NCI-H226 (cell line): Measurements from ENCODE around the gene TRAF7.
A peak's percentile ranks its signal among the peaks of the same experiment; 100 is the strongest.
"Not testable (repeated sequence)": the region's sequence is repeated elsewhere in the genome, so short reads cannot be mapped to it uniquely, and the experiment has no call there.

Experiments
- DNase-seq: peaks from one replicate; pipeline ENCODE4 v3.0.0-alpha.2; 2015

Gene TRAF7

DNA sequence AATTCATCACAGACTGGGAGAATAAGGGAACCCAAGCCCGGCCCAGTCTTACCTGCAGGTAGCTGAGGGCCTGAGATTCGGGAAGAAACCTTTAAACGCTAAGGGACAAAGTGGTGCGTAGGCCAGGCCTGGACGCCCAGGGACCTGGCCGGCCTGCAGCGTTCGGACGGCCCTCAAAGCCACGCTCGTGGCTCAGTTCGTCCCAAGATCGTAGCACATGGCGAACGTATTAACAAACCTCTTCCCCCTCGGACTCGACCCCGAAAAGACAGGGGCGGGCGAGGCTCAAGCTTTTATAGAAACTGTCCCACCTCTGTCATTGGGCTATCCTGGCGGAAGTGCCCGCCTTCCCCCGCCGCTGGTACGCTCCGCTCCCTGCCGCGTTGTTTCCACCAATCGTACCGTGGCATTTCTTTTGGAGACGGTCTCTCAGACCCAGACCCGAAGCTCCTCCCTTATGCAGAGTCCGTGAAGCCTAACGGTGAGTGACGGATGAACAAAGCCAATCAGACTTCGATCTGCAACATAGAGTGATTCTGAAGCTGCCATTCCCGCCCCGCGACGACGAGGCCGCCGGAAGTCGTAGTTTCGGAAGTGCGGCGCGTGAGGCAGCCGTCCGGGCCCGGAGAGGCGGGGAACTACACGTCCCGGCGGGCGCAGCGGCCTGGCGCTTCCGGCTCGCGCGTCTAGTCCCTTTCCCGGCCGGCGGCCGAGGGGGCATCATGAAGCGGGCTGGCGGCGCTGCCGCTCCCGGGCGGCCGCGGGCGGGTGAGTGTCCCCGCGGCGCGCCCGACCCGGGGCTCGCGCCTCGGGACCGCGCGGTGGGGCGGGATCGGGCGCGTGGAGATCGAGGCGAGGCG lies at the start of gene TRAF7:
Gene TRAF7 (plus strand): TSS at position 692 of the 860 bp plus-strand sequence. CDS start 8,139 bp downstream, outside the sequence.
- DNase-seq = peak; percentile 100

DNA sequence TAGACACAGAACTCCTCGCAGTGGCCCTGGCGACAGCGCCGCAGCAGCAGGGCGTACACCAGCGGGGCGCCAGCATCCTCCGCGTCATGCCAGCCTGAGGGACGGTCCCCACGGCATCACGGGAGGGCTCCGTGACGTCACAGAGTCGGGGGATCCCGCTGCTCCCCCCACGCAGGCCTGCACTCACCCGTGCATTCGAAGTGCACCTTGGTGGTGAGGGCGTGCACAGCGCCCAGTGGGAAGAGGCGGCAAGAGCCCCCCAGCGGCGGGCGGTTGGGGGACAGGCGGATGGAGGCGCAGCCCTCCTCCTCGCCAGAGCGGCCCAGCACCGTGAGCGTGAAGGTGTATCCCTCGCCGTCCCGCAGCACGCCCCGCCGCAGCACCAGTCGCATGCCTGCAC lies 49.4 kb upstream of the TRAF7 start:
- not testable (repeated sequence) for DNase-seq

DNA sequence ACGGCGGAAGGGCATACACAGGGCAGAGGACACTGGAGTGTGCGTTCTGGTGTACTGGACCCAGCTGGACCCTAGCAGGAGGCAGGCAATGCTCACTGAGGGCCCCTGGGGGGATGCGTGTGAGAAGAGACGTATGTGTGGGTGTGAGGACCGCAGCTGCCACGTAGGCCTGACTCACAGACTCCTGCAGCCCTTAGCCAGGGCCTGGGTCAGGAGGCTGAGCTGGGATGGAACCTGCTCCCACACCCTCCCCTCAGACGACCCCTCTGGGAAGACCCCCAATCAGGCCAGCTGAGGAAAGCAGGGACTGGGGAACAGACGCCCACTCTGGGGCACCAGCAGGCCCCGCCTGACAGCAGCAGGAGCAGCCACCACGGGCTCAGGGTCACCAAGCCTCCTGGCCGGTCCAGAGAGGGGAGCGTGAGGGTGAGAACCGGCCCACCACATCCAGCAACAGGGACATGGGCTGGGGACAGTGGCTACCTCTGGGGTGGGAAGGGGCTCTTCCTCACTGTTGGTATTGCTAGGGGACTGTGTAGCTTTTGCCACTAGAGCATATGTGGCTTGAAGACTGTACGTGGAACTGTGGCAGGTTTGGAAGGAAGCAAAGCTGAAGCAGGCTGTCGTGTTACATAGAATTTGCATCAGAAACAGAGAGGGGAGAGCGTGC lies 48.3 kb upstream of the TRAF7 start:
- not testable (repeated sequence) for DNase-seq

DNA sequence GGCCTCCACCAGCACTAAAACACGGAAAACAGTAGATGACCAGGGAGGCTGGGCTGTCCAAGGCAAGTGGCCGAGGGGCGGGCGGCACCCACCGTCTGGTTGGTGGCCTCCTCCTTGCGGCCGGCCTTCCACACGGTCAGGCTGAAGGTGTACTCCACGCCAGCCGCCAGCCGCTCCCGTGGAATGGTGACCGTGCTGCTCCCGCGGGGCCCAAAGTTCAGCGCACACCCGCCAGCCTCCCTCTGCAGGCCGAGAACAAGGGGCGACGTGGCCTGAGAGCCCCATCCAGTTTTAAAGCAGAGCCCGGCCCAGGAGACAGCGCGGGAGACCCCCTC lies 47.8 kb upstream of the TRAF7 start:
- not testable (repeated sequence) for DNase-seq

DNA sequence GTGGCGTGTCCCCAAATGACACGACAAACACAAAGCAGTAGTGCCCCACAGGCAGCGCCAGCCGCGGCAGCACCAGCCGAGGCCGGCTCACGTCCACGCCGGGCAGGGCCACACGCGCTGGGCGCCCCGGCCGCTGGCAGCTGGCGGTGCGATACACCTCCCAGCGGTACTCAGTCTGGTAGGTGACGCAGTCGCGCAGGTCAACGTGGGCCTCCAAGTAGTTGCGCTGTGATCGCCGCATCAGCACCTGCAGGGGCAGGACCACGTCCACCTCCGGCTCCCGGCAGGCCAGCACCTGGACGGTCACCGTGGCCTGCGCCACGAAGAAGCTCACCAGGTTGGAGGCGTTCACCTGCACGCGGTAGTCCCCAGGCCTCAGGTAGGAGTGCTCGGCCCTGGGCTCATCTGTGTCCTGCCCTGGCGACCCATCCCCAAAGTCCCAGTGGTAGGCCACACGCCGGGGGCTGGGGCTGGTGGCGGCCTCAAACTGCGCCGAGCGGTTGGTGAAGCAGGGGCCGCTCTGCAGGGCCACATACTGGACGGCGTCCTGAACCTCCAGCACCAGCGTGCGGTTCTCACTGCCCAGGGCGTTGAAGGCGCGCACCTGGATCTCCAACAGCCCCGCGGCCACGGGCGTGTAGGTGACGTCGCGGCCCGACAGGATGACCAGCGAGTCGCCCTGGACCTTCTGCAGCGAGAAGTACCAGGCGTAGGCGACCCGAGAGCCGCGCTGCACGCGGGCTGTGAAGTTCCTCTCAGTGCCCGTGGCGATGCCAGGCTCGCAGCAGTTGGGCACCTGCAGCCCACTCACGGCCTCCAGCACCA lies 46.9 kb upstream of the TRAF7 start:
- not testable (repeated sequence) for DNase-seq

DNA sequence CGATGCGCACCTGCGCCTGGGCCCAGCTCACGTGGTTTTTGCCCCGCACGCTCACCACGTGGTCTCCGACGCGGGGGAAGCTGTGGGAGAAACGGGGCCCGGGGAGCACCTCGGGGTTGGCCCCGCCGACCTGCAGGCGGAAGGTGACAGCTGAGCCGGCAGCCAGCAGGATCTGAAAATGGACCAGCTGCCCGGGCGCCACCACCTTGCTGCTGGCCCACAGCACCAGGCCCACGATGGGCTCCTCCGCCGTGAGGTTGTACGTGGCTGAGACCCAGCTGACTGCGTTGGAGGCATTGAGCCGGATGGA lies 46.4 kb upstream of the TRAF7 start:
- not testable (repeated sequence) for DNase-seq

DNA sequence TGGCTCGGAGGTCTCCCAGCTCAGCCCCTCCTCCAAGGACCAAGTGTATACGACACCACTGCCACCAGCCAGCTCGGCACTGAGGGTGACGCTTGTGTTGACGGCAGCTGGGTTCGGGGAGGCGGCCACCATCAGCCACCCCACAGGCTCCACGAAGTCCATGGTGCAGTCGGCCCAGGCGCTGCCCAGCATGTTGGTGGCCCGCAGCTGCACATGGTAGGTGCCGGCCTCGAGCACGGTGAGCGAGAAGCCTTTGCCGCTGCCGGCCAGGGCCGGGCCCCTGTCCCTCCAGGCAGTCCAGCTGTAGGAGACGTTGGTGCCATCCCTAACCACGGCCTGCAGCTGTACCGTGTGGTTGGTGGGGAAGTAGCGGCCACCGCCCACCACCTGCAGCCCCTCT lies 45.7 kb upstream of the TRAF7 start:
- DNase-seq = not testable (repeated sequence)

DNA sequence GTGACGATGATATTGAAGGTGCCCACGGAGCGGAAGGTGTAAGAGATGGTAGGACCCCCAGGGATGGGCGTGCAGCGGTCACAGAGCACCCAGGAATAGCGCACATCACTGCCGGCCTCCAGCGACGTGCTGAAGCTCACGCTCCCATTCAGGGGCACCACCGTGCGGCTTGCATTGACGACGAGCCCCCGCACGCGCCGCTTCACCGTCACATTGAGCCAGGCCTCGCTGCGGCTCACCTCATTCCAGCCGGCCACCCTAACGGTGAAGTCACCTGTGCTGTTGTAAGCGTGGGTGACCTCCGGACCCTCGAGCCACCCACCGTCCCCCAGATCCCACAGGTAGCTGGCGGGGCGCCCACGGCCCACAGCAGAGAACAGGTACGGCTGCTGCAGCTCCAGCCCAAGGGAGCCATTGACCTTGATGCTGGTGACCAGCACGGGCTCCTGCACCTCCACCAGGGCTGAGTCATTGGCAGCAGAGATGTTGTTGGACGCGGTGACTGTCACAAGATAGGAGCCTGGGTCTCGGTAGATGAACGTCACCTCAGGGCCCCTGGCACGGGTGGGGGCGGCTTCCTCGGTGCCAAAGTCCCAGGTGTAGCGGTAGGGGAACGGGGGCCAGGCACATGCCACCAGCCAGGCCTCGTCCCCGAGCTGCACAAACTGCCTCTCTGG lies 45.1 kb upstream of the TRAF7 start:
- not testable (repeated sequence) for DNase-seq

DNA sequence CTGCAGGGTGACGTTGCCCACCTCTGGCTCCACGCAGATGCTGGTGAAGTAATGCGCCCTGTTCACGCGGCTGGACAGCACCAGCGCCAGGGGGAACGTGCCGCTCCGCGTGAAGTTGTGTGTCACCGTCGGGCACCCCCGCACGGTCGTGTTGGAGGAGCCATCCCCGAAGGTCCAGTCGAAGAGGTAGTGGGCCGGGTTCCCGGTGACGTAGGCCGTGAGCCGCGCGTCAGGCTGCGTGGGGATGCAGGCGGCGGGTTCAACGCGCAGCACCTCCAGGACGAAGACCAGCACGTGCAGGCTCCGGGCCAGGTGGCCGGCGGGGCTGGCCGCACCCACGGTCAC lies 44.6 kb upstream of the TRAF7 start:
- not testable (repeated sequence) for DNase-seq

DNA sequence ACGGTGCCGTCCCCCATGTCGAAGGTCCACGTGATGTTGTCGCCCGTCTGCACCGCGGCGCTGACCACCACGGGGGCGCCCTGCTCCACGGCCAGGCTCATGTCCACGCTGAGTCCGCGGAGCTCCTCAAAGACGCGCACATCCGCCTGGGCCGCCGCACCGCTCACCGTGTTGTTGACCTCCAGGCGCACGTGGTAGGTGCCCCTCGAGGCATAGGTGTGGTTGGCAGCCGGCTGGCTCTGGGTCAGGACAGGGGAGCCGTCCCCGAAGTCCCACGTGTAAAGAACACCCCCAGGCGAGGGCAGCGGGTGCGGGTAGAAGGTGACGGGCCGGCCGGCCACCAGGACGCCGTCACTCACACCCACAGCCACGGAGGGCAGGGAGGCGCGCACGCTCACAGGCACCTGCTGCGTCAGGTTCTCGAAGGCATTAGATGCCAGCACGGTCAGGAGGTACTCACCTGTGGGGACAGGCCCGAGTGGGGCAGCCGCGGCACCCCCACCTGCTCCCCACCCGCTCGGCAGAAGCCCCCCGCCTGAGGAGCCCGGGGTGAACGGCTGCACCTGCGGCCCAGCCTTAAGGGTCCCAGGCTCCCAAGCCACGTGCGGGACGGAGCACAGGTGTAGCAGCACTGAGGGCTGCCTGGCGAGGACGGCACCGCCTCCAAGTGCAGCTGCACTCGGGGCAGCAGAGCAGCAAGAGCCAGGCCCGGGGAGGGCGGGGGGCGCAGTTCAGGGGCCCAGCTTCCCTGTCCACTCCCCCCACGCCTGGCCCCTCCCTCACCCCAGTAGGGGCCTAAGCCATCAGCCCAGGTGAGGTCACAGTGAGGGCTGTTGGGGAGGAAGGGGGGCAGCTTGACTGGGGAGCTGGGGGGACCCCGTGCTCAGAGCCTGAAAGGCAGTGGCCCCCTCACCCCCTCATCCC lies 43.9 kb upstream of the TRAF7 start:
- DNase-seq = not testable (repeated sequence)

DNA sequence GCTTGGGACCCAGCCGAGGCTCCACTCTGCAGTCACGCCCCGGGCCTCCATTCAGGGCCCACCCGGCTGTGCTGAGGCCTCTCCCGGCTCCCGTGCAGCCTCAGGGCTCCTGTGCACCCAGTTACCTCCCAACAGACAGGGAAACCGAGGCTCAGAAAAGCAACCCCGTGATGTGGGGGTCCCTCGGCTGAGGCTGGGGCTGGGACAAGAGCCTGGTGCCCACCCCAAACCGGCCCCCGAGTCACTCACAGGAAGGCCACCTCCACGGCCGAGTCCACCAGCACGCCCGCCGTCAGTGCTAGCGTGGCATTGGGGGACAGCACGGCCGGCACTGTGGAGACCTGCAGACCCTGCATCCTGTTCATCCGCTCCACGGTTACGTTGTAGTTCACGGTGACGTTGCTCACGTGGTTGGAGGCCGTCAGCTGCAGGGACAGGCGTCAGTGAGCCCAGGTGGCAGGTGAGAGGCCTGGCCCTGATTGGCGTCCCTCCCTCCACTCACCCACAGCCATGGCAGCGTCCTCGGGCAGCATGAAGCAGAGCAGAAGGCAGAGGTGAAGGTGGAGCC lies 43.0 kb upstream of the TRAF7 start:
- DNase-seq = not testable (repeated sequence)

DNA sequence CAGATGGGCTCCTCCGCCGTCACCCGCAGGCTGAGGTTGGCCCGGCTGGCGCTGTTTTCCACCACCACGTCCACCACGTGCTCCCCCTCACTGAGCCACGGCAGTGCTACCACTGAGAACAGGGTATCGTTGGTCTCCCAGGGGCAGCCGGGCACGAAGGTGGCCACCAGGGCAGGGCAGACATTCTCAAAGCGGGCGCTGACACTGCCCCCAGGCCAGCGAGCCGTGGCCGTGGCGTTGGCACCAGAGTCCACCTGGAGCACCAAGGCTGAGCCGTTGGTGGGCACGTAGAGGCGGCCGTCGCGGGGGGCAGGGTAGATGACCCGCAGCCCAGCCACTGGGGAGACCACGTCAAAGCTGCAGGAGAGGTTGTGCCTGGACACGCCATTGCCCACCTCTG lies 41.4 kb upstream of the TRAF7 start:
- DNase-seq = not testable (repeated sequence)

DNA sequence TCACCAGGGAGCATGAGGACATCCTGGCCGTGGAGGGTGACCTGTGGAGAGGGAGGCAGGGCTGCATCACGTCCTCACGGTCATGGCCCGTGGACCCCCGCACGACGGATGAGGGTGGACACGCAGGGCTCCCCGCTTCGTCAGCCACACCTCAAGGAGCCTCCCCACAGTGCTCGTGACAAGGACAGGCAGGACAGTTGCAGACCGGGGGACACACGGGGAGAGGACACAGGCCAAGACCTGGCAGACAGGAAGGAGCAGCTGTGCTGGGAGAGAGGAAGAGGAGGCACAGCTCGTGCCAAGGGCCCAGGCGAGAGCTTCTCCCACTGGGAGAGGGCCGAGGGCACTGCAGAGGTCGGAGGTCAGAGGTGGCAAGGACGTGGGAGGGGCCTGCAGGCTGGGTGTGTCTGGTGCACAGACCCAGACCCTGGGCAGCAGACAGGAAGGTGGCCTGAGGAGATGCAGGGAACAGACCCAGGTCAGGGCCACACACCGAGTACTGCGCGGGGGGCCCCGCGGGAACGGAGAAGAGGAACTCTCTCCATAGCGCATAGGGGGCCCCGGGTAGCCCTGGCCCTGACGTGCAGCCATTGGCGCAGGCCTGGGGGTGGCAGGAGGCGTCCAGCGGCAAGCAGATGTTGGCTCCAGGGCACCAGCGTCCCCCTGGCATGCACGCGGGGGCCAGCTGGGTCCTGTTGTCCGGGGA lies 40.5 kb upstream of the TRAF7 start:
- not testable (repeated sequence) for DNase-seq

DNA sequence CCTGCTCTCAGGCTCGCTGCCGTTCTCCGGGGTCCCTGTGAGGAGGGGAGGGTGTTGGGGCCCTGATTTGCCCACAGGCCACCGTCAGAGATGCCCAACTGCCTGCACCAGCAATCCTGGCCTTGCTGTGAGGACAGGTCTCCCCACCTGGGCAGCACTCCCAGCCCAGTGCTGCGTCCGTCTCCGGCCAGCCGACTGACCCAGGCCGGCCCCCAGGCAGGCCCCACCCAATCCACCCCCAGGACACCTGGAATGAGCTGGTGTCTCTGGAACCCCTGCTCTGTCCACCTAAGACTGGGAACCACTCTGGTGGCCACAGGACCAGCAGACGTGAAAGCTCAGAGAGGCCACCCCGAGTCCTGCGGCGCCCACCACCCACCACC lies 40.0 kb upstream of the TRAF7 start:
- DNase-seq = no peak

DNA sequence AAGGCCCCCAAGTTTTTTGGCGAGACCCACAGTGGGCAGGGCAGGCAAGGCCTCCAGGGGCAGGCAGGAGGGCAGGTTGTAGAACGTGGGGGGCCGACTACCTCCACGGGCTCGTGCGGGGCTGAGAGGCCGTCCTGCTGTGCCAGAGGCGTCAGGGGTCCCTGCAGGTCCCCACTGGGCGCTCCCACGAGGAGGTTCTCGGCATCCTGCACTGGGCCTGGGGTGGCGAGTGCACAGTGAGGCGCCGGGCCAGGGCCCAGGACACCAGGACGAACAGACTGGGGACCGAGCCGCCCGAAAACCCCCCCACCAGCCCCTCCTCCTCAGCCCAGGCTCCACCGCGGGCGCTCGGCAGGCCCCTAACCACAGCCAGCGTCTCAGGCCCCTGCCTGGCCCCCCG lies 39.2 kb upstream of the TRAF7 start:
- not testable (repeated sequence) for DNase-seq

DNA sequence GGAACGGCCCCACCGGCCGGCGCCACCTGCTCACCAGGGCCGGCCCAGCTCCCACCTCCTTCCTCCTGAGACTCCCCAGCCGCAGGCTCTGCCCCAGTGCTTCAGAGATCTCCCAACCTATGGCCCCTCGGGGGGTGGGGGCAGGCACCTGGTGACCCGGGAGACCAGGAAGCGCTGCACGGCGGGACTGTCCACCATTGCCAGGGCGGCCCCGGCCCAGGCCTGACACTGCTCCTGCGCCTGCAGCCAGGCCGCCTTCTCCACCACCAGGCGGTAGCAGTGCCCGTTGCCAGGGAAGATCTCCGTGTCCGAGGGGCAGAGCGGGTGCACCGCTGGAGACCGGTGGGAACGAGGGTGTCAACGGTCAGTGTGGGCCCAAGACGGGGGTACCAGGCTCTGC lies 38.2 kb upstream of the TRAF7 start:
- not testable (repeated sequence) for DNase-seq

DNA sequence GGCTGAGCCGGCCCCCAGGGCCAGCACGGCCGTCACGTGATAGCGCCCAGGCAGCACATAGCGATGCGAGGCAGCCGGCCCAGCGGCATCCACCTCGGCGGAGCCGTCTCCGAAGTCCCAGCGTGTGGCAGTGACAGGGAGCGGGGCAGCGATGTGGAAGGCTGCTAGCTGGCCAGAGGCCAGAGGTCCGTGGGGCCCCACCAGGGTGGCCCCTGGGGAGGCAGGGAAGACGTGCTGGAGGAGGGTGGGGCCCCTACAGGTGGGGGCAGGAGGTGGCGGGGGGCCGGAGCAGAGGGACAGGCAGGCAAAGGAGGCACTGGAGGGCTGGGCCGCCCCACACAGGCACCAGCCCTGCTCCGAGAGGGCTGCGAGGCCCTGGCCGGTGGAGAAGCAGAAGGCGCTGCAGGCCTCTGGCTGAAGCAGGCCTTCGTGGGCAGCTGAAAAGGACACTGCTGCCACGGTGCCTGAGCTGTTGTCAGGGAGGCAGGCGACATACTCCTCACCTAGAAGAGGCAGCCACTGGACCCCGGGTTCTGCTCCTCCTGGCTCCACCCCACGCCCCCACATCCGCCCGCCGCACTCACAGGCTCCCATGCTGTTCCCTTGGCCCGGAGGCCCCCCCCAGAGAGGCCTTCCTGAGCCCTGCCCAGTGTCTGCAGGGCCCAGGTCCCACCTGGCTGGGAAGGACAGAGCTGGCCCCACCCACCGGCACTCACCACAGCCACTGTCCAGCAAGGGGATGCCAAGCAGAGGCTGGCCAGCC lies 37.4 kb upstream of the TRAF7 start:
- not testable (repeated sequence) for DNase-seq

DNA sequence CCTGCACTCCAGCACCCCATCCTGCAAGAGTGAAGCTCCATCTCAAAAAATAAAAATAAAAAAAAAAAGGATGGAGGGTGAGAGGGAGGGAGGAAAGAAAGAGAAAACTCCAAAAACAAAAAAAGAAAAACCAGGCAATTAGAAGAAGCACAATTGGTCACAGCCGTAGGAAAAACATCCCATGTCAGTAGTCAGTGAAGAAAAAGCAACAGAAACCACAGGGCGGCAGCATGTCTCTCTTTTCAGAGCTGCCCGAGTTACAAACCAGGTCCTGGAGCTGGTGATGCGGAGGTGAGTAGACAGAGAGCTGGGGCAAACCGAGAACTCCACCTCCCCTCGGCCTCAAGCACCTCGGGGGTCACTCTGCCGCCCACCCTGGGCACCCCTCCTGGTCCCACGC lies 34.3 kb upstream of the TRAF7 start:
- DNase-seq = not testable (repeated sequence)

DNA sequence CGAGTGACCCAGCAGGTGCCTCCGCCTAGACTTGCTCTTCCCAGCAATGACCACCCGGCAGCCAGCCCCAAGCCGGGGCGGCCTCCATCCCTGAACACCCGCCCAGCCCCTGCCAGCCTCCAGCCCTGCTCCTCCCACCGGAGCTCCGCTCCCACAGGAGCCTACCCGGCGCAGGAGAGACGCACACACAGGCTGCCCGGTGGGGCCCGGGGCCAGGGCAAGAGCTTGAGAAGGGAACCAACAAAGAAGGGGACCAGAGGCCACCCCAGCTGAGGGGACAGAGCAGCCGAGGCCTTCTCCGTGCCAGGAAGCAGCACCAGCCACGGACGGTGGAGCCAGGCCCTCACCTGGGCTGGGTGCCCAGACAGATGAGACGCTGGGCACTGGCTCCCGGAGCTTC lies 33.7 kb upstream of the TRAF7 start:
- DNase-seq = no peak

DNA sequence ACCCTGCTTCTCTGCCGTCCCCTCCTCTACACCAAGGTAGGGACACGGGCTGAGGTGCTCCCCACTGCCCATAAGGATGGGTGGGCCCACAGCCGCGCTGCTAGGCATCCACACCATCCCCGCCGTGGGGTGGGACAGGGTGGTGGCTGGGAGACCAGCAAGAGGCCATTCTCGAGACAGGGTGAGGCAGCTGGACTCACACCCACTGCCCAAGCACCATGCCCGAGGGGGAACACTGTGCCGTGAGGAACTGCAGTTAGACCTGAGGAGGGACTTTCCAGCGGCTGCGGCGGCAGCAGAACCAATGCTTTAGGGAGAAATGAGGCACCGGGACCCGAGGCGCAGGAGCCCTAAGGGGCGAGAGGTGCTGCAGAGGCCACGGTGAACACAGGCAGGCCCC lies 33.2 kb upstream of the TRAF7 start:
- no peak for DNase-seq
